GM23248 (cell line): ENCODE data around the gene TBX5.

Experiments used
- EZH2 ChIP-seq: fragments of 200-600 bp; sonication (generic); IDR thresholded peaks from 2 replicates; pipeline ENCODE4 v1.6.1; 2018; ENCODE audit warnings: antibody characterized with exemption, mild to moderate bottlenecking; ENCODE audit not compliant: insufficient read depth, poor library complexity, severe bottlenecking
- EZH2phosphoT487 ChIP-seq: fragments of 200-600 bp; sonication (generic); IDR thresholded peaks from 2 replicates; pipeline ENCODE4 v1.6.1; 2018; ENCODE audit warnings: antibody characterized with exemption, moderate library complexity, mild to moderate bottlenecking, low read depth; ENCODE audit not compliant: insufficient read depth

DNA sequence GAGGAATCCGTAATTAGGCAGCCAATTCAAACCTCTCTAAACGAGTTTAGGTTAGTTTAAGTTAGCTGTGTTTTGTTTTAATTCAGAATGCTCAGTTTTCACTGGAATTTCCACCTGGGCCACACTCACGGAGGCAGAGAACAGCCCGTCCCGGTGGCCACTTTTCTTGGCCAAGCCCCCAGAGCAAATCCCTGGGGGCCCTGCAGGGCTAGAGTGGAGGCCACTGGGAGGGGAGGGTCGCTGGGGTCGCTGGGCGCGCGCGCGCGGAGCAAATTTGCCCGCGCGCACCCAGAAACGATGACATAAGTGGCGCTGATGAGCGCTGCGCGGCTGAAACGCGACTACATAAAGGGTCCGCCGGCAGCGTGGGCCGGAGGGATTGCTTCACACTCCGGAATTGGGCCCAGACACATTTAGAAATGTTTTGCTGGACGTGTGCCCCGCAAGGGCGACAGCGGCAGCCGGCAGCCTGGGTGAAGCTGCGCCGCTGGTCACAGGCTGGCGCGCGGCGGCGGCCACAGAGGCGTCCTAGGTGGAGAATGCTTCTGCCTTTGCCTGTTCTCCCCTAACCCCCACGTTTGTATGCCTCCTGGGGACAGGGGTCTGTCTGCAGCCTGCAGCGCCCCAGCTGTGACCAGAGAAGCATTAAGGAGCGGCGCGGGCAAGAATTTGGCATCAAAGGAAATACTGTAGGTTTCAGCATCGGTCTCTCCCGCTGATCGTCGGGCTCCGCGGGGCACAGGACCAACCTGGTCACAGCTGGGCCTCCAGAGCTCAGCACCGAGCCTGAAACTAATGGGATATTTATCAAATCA lies 37.9 kb upstream of the TBX5 start:
- no peak for TF ChIP-seq EZH2
- TF ChIP-seq EZH2phosphoT487 = no peak
